WTC11 (cell line): ENCODE data around the gene GPS2. TPM values are rescaled to one million over a fixed set of nuclear protein-coding genes. Genes with fewer than 3 reads are reported as not detected.

Source experiments
- ATAC-seq: fragments of 200-7000 bp; cut with Tn5 transposase; 2 replicates; pipeline ENCODE4 v1.10.0; 2021; ENCODE audit warnings: mild to moderate bottlenecking, moderate library complexity
- CTCF ChIA-PET: fragments of 300-600 bp; sonication (Branson Sonifier 250); formaldehyde crosslinking; loops from one replicate; lab custom pipeline; 2021; ENCODE audit warnings: antibody characterized with exemption; lab: Charles Lee
- POLR2A ChIA-PET: fragments of 350-600 bp; sonication (Branson Sonifier 250); formaldehyde crosslinking; loops from one replicate; lab custom pipeline; 2021; ENCODE audit warnings: antibody characterized with exemption; lab: Charles Lee
- DNase-seq: peaks from one replicate; pipeline ENCODE4 v3.0.0; 2021; ENCODE audit warnings: low spot score
- H3K27ac Mint-ChIP-seq: 2 replicates; pipeline ENCODE4 v1.8.0; 2021; ENCODE audit warnings: mixed read lengths
- H3K27me3 Mint-ChIP-seq: 2 replicates; pipeline ENCODE4 v1.8.0; 2021; ENCODE audit warnings: low read depth, mild to moderate bottlenecking, moderate library complexity, mixed read lengths
- H3K36me3 Mint-ChIP-seq: 2 replicates; pipeline ENCODE4 v1.8.0; 2021; ENCODE audit warnings: mixed read lengths
- H3K4me1 Mint-ChIP-seq: 2 replicates; pipeline ENCODE4 v1.8.0; 2022; ENCODE audit warnings: mixed read lengths
- H3K4me3 Mint-ChIP-seq: 2 replicates; pipeline ENCODE4 v1.8.0; 2021; ENCODE audit warnings: mild to moderate bottlenecking, moderate library complexity, mixed read lengths
- H3K9me3 Mint-ChIP-seq: 2 replicates; pipeline ENCODE4 v1.8.0; 2021; ENCODE audit warnings: mixed read lengths
- CREM ChIP-seq: sonication (generic); formaldehyde crosslinking; IDR thresholded peaks from 2 replicates; pipeline ENCODE4 v1.8.1; 2022; ENCODE audit warnings: mild to moderate bottlenecking, missing genetic modification reagents, moderate library complexity
- ESRRA ChIP-seq: sonication (generic); formaldehyde crosslinking; IDR thresholded peaks from 2 replicates; pipeline ENCODE4 v1.8.1; 2022; ENCODE audit warnings: mild to moderate bottlenecking, missing genetic modification reagents, borderline replicate concordance
- ETV6 ChIP-seq: sonication (generic); formaldehyde crosslinking; IDR thresholded peaks from 2 replicates; pipeline ENCODE4 v1.8.1; 2022; ENCODE audit warnings: mild to moderate bottlenecking, missing genetic modification reagents
- FOXP1 ChIP-seq: sonication (generic); formaldehyde crosslinking; IDR thresholded peaks from 2 replicates; pipeline ENCODE4 v1.8.0; 2022; ENCODE audit warnings: missing genetic modification reagents, mild to moderate bottlenecking, moderate library complexity, borderline replicate concordance
- GABPB1 ChIP-seq: sonication (generic); formaldehyde crosslinking; IDR thresholded peaks from 2 replicates; pipeline ENCODE4 v1.8.1; 2023; ENCODE audit warnings: mild to moderate bottlenecking, missing genetic modification reagents
- KAT7 ChIP-seq: sonication (generic); formaldehyde crosslinking; IDR thresholded peaks from 2 replicates; pipeline ENCODE4 v1.8.1; 2023; ENCODE audit warnings: missing genetic modification reagents, mild to moderate bottlenecking, borderline replicate concordance
- NFE2L1 ChIP-seq: sonication (generic); formaldehyde crosslinking; IDR thresholded peaks from 2 replicates; pipeline ENCODE4 v1.8.1; 2023; ENCODE audit warnings: missing genetic modification reagents
- RELA ChIP-seq: sonication (generic); formaldehyde crosslinking; IDR thresholded peaks from 2 replicates; pipeline ENCODE4 v1.8.1; 2022; ENCODE audit warnings: missing genetic modification reagents, mild to moderate bottlenecking, borderline replicate concordance
- SMAD3 ChIP-seq: sonication (generic); formaldehyde crosslinking; IDR thresholded peaks from 2 replicates; pipeline ENCODE4 v1.8.0; 2022; ENCODE audit warnings: missing genetic modification reagents, mild to moderate bottlenecking, borderline replicate concordance
- TEAD1 ChIP-seq: sonication (generic); formaldehyde crosslinking; IDR thresholded peaks from 2 replicates; pipeline ENCODE4 v1.8.0; 2022; ENCODE audit warnings: mild to moderate bottlenecking, missing genetic modification reagents
- ZNF138 ChIP-seq: sonication (generic); formaldehyde crosslinking; conservative IDR thresholded peaks from 2 replicates; pipeline ENCODE4 v1.8.1; 2022; ENCODE audit warnings: mild to moderate bottlenecking, moderate library complexity, missing genetic modification reagents
- ZNF263 ChIP-seq: sonication (generic); formaldehyde crosslinking; IDR thresholded peaks from 2 replicates; pipeline ENCODE4 v1.8.1; 2022; ENCODE audit warnings: low read depth, mild to moderate bottlenecking, moderate library complexity, missing genetic modification reagents
- ZNF317 ChIP-seq: sonication (generic); formaldehyde crosslinking; IDR thresholded peaks from 2 replicates; pipeline ENCODE4 v1.8.1; 2023; ENCODE audit warnings: low read depth, mild to moderate bottlenecking, moderate library complexity, missing genetic modification reagents, borderline replicate concordance
- ZNF416 ChIP-seq: fragments of 250-450 bp; sonication (Bioruptor Pico); IDR thresholded peaks from 2 replicates; pipeline ENCODE4 v1.9.0; 2021; ENCODE audit warnings: mild to moderate bottlenecking, inconsistent platforms
- total RNA-seq: library from RNA; stranded (reverse); gene quantifications from 3 replicates; pipeline ENCODE4 v1.2.3, GENCODE V29; 2021
- TF ChIP-seq, protein P1 (sequence below): sonication (generic); formaldehyde crosslinking; IDR thresholded peaks from 2 replicates; pipeline ENCODE4 v1.8.0; 2023; ENCODE audit warnings: mild to moderate bottlenecking, missing genetic modification reagents
- TF ChIP-seq, protein P2 (sequence below): sonication (generic); formaldehyde crosslinking; IDR thresholded peaks from 2 replicates; pipeline ENCODE4 v1.8.1; 2023; ENCODE audit warnings: mild to moderate bottlenecking, missing genetic modification reagents, moderate library complexity
- TF ChIP-seq, protein P3 (sequence below): sonication (generic); formaldehyde crosslinking; IDR thresholded peaks from 2 replicates; pipeline ENCODE4 v1.8.0; 2023; ENCODE audit warnings: missing genetic modification reagents
- TF ChIP-seq, protein P4 (sequence below): sonication (generic); formaldehyde crosslinking; IDR thresholded peaks from 2 replicates; pipeline ENCODE4 v1.8.0; 2022; ENCODE audit warnings: mild to moderate bottlenecking, missing genetic modification reagents
- TF ChIP-seq, protein P5 (sequence below): sonication (generic); formaldehyde crosslinking; IDR thresholded peaks from 2 replicates; pipeline ENCODE4 v1.8.1; 2023; ENCODE audit warnings: mild to moderate bottlenecking, missing genetic modification reagents, moderate library complexity
- TF ChIP-seq, protein P6 (sequence below): sonication (generic); formaldehyde crosslinking; IDR thresholded peaks from 2 replicates; pipeline ENCODE4 v1.8.0; 2022; ENCODE audit warnings: mild to moderate bottlenecking, missing genetic modification reagents
- TF ChIP-seq, protein P7 (sequence below): fragments of 250-450 bp; sonication (Bioruptor Pico); IDR thresholded peaks from 2 replicates; pipeline ENCODE4 v1.9.0; 2021; ENCODE audit warnings: mild to moderate bottlenecking
- TF ChIP-seq, protein P8 (sequence below): sonication (generic); formaldehyde crosslinking; IDR thresholded peaks from 2 replicates; pipeline ENCODE4 v1.8.0; 2023; ENCODE audit warnings: missing genetic modification reagents, mild to moderate bottlenecking, borderline replicate concordance

The GPS2 gene
- total RNA-seq, 1 experiment from 2014 or later: 55.9 TPM

DNA sequence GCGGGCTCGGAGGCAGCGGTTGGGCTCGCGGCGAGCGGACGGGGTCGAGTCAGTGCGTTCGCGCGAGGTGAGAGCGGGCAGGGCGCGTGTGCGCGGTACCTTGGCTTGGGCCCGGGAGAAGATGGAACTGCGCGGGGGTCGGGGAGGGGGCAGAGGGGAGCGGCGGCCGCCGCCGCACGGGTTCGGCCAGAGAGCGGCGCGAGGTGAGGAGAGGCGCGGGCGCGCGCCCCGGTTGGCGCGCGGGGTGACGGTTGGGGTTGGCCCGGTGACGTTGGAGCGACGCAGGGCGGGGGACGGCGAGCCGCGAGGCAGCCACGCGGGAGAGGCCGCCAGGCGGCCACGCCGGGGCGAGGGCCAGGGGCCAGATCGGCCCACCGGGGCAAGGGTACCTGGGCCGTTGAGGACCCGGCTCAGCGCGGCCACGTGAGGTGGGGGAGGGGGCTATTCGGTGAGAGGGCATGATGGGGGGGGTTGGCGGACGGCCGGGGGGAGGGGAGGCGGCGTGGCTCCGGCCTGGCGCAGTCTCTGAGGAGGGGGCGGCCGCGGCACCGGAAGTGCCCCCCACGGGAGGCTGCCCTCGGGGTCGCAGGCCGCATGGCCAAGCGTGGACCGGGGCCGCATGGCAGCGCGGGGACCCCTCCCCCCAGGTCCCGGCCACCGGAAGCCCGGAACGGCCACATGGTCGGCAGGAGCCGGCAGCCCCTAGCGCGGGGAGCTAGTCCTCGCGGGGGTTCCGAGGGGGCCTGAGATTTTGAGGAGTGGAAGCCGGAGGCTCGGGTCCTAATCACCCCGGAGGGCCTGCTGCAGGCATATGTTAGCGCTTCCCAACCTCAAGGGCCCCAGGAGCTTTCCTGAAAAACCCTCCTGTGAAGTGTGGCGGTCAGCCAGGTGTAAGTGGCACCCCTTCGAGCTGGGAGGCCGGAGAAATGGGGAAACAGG is 7.2 kb downstream of the GPS2 start:
- Mint-ChIP-seq H3K9me3 (peaks cover 4% of the 10 kb centered on the region), H3K27me3 (peaks cover 14% of the 10 kb centered on the region), H3K27ac (peak overlapping the region; percentile 99), H3K36me3 (peaks cover 36% of the 10 kb centered on the region), H3K4me3 (peak overlapping the region; percentile 89), H3K4me1 (peaks cover 26% of the 10 kb centered on the region)
- ATAC-seq: no peak; the same call in 1 of the 2 replicates
- TF ChIP-seq, protein P1, sequence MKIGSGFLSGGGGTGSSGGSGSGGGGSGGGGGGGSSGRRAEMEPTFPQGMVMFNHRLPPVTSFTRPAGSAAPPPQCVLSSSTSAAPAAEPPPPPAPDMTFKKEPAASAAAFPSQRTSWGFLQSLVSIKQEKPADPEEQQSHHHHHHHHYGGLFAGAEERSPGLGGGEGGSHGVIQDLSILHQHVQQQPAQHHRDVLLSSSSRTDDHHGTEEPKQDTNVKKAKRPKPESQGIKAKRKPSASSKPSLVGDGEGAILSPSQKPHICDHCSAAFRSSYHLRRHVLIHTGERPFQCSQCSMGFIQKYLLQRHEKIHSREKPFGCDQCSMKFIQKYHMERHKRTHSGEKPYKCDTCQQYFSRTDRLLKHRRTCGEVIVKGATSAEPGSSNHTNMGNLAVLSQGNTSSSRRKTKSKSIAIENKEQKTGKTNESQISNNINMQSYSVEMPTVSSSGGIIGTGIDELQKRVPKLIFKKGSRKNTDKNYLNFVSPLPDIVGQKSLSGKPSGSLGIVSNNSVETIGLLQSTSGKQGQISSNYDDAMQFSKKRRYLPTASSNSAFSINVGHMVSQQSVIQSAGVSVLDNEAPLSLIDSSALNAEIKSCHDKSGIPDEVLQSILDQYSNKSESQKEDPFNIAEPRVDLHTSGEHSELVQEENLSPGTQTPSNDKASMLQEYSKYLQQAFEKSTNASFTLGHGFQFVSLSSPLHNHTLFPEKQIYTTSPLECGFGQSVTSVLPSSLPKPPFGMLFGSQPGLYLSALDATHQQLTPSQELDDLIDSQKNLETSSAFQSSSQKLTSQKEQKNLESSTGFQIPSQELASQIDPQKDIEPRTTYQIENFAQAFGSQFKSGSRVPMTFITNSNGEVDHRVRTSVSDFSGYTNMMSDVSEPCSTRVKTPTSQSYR (CRISPR knock-in tag): peak; percentile 80; the same call in 1 of the 2 replicates
- TF ChIP-seq NFE2L1 (no peak), ZNF317 (CRISPR knock-in tag) (peak; percentile 30; the same call in 1 of the 2 replicates), FOXP1 (peak; percentile 13), RELA (CRISPR knock-in tag) (0 out of 2 replicates have a peak, but pooled peaks have one; percentile 53), ESRRA (peak; percentile 71; the same call in 1 of the 2 replicates), CREM (no peak), SMAD3 (CRISPR knock-in tag) (peak; percentile 35; the same call in 1 of the 2 replicates), TEAD1 (CRISPR knock-in tag) (0 out of 2 replicates have a peak, but pooled peaks have one; percentile 39), ZNF138 (CRISPR knock-in tag) (no peak), ZNF263 (CRISPR knock-in tag) (0 out of 2 replicates have a peak, but pooled peaks have one; percentile 26), ETV6 (0 out of 2 replicates have a peak, but pooled peaks have one; percentile 45), ZNF416 (CRISPR knock-in tag) (0 out of 2 replicates have a peak, but pooled peaks have one; percentile 41), GABPB1 (peak; percentile 41), KAT7 (peak; percentile 96; the same call in 1 of the 2 replicates)
- TF ChIP-seq, protein P2, sequence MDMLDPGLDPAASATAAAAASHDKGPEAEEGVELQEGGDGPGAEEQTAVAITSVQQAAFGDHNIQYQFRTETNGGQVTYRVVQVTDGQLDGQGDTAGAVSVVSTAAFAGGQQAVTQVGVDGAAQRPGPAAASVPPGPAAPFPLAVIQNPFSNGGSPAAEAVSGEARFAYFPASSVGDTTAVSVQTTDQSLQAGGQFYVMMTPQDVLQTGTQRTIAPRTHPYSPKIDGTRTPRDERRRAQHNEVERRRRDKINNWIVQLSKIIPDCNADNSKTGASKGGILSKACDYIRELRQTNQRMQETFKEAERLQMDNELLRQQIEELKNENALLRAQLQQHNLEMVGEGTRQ (CRISPR knock-in tag): peak; percentile 59
- TF ChIP-seq, protein P3, sequence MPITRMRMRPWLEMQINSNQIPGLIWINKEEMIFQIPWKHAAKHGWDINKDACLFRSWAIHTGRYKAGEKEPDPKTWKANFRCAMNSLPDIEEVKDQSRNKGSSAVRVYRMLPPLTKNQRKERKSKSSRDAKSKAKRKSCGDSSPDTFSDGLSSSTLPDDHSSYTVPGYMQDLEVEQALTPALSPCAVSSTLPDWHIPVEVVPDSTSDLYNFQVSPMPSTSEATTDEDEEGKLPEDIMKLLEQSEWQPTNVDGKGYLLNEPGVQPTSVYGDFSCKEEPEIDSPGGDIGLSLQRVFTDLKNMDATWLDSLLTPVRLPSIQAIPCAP: no peak
- TF ChIP-seq, protein P4, sequence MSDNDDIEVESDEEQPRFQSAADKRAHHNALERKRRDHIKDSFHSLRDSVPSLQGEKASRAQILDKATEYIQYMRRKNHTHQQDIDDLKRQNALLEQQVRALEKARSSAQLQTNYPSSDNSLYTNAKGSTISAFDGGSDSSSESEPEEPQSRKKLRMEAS (CRISPR knock-in tag): peak; percentile 94
- TF ChIP-seq, protein P5, sequence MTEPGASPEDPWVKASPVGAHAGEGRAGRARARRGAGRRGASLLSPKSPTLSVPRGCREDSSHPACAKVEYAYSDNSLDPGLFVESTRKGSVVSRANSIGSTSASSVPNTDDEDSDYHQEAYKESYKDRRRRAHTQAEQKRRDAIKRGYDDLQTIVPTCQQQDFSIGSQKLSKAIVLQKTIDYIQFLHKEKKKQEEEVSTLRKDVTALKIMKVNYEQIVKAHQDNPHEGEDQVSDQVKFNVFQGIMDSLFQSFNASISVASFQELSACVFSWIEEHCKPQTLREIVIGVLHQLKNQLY (CRISPR knock-in tag): peak; percentile 13; the same call in 1 of the 2 replicates
- TF ChIP-seq, protein P6, sequence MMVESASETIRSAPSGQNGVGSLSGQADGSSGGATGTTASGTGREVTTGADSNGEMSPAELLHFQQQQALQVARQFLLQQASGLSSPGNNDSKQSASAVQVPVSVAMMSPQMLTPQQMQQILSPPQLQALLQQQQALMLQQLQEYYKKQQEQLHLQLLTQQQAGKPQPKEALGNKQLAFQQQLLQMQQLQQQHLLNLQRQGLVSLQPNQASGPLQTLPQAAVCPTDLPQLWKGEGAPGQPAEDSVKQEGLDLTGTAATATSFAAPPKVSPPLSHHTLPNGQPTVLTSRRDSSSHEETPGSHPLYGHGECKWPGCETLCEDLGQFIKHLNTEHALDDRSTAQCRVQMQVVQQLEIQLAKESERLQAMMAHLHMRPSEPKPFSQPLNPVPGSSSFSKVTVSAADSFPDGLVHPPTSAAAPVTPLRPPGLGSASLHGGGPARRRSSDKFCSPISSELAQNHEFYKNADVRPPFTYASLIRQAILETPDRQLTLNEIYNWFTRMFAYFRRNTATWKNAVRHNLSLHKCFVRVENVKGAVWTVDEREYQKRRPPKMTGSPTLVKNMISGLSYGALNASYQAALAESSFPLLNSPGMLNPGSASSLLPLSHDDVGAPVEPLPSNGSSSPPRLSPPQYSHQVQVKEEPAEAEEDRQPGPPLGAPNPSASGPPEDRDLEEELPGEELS (CRISPR knock-in tag): peak; percentile 49; the same call in 1 of the 2 replicates
- TF ChIP-seq, protein P7, sequence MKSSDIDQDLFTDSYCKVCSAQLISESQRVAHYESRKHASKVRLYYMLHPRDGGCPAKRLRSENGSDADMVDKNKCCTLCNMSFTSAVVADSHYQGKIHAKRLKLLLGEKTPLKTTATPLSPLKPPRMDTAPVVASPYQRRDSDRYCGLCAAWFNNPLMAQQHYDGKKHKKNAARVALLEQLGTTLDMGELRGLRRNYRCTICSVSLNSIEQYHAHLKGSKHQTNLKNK: no peak
- TF ChIP-seq, protein P8, sequence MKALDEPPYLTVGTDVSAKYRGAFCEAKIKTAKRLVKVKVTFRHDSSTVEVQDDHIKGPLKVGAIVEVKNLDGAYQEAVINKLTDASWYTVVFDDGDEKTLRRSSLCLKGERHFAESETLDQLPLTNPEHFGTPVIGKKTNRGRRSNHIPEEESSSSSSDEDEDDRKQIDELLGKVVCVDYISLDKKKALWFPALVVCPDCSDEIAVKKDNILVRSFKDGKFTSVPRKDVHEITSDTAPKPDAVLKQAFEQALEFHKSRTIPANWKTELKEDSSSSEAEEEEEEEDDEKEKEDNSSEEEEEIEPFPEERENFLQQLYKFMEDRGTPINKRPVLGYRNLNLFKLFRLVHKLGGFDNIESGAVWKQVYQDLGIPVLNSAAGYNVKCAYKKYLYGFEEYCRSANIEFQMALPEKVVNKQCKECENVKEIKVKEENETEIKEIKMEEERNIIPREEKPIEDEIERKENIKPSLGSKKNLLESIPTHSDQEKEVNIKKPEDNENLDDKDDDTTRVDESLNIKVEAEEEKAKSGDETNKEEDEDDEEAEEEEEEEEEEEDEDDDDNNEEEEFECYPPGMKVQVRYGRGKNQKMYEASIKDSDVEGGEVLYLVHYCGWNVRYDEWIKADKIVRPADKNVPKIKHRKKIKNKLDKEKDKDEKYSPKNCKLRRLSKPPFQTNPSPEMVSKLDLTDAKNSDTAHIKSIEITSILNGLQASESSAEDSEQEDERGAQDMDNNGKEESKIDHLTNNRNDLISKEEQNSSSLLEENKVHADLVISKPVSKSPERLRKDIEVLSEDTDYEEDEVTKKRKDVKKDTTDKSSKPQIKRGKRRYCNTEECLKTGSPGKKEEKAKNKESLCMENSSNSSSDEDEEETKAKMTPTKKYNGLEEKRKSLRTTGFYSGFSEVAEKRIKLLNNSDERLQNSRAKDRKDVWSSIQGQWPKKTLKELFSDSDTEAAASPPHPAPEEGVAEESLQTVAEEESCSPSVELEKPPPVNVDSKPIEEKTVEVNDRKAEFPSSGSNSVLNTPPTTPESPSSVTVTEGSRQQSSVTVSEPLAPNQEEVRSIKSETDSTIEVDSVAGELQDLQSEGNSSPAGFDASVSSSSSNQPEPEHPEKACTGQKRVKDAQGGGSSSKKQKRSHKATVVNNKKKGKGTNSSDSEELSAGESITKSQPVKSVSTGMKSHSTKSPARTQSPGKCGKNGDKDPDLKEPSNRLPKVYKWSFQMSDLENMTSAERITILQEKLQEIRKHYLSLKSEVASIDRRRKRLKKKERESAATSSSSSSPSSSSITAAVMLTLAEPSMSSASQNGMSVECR (CRISPR knock-in tag): no peak; the same call in 1 of the 2 replicates
- ChIA-PET CTCF (interaction anchor here (0.9 to 1.4 kb wide), 3 partner anchors 22 to 57 kb away, joined by 3 to 4 read pairs (median 4); partner anchors contain the start of genes CTDNEP1 and NEURL4), POLR2A (interaction anchor here (1.0 kb wide), 1 partner anchor 22 kb away, joined by 7 read pairs; the partner anchor contains the start of gene NEURL4)
- DNase-seq: peak; percentile 50
